ENCODE measurements around the gene GPR37. TPM values are rescaled to one million over a fixed set of nuclear protein-coding genes. Genes with fewer than 3 reads are reported as not detected.

GPR37 gene
- total RNA-seq, 1 donor = under 0.01 TPM

GRCh38 chr7:124697746-124698145 lies 67.8 kb downstream of the GPR37 start:
- Histone ChIP-seq H3K27ac (ENCODE audit: low read depth, low read length) (no peak overlapping the region), H3K79me2 (ENCODE audit: insufficient read depth, low read length) (no peaks in the 10 kb centered on the region), H3K36me3 (ENCODE audit: insufficient read depth, low read length) (no peaks in the 10 kb centered on the region), H3K4me3 (ENCODE audit: insufficient read depth, low read length) (no peak overlapping the region), H4K20me1 (ENCODE audit: insufficient read depth, low read length) (no peaks in the 10 kb centered on the region), H3K27me3 (ENCODE audit: insufficient read depth, low read length) (no peaks in the 10 kb centered on the region), H3K4me1 (ENCODE audit: insufficient read depth, low read length) (no peaks in the 10 kb centered on the region), H3K9me3 (ENCODE audit: low read depth, low read length) (no peaks in the 10 kb centered on the region), H2AFZ (ENCODE audit: low read length) (no peak overlapping the region), H3K4me2 (ENCODE audit: insufficient read depth, low read length) (no peak overlapping the region)
- no peak for DNase-seq (ENCODE audit: insufficient read length, low spot score, missing footprints)
- TF ChIP-seq, protein P1, sequence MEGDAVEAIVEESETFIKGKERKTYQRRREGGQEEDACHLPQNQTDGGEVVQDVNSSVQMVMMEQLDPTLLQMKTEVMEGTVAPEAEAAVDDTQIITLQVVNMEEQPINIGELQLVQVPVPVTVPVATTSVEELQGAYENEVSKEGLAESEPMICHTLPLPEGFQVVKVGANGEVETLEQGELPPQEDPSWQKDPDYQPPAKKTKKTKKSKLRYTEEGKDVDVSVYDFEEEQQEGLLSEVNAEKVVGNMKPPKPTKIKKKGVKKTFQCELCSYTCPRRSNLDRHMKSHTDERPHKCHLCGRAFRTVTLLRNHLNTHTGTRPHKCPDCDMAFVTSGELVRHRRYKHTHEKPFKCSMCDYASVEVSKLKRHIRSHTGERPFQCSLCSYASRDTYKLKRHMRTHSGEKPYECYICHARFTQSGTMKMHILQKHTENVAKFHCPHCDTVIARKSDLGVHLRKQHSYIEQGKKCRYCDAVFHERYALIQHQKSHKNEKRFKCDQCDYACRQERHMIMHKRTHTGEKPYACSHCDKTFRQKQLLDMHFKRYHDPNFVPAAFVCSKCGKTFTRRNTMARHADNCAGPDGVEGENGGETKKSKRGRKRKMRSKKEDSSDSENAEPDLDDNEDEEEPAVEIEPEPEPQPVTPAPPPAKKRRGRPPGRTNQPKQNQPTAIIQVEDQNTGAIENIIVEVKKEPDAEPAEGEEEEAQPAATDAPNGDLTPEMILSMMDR (IDR thresholded peaks at IDR 0.05; ENCODE audit: extremely low read depth, low read depth, low read length) = no peak

Other genes starting within 250 kb of the GPR37 start
- gene POT1, start 164.0 kb upstream of the GPR37 start, total RNA-seq = 23.5 and 30.1 TPM in 2 replicates